HG03342 (cell line): Measurements from ENCODE around the gene C5AR1.
"Not testable (repeated sequence)": the region's sequence is repeated elsewhere in the genome, so short reads cannot be mapped to it uniquely, and the experiment has no call there.

Source experiments
- ATAC-seq: cut with Tn5 transposase; IDR thresholded peaks from one replicate; pipeline ENCODE4 v1.9.1; 2021; ENCODE audit warnings: mild to moderate bottlenecking, moderate library complexity; ENCODE audit not compliant: unreplicated experiment

Gene C5AR1

GRCh38 chr19:47283405-47284059, 26.1 kb upstream of the C5AR1 start:
- ATAC-seq, result no peak

- no peak for ATAC-seq
Observed at GRCh38 chr19:47284324-47284899, 25.2 kb upstream of the C5AR1 start.

- ATAC-seq, result no peak
Observed at GRCh38 chr19:47296036-47296435, 13.6 kb upstream of the C5AR1 start.

GRCh38 chr19:47300867-47301266, 8.8 kb upstream of the C5AR1 start:
- not testable (repeated sequence) for ATAC-seq

- ATAC-seq, result no peak
Observed at GRCh38 chr19:47302249-47302648, 7.4 kb upstream of the C5AR1 start.

- ATAC-seq, result no peak
Observed at GRCh38 chr19:47303966-47304365, 5.7 kb upstream of the C5AR1 start.

- no peak for ATAC-seq
Observed at GRCh38 chr19:47305309-47305751, 4.3 kb upstream of the C5AR1 start.

- no peak for ATAC-seq
Observed at GRCh38 chr19:47306303-47306702, 3.4 kb upstream of the C5AR1 start.

GRCh38 chr19:47309038-47309437, 623 bp upstream of the C5AR1 start:
- ATAC-seq, result no peak

GRCh38 chr19:47310323-47310722, 662 bp downstream of the C5AR1 start:
- ATAC-seq, result no peak

- ATAC-seq, result no peak
Observed at GRCh38 chr19:47310819-47311218, 1.2 kb downstream of the C5AR1 start.

GRCh38 chr19:47312366-47313006, 2.8 kb downstream of the C5AR1 start:
- no peak for ATAC-seq

- no peak for ATAC-seq
Observed at GRCh38 chr19:47313754-47314295, 4.2 kb downstream of the C5AR1 start.

- no peak for ATAC-seq
Observed at GRCh38 chr19:47315125-47315821, 5.6 kb downstream of the C5AR1 start.

GRCh38 chr19:47316513-47316912, 6.9 kb downstream of the C5AR1 start:
- no peak for ATAC-seq

- ATAC-seq, result no peak
Observed at GRCh38 chr19:47319923-47320871, 10.5 kb downstream of the C5AR1 start.

GRCh38 chr19:47321630-47322029, 12.0 kb downstream of the C5AR1 start:
- no peak for ATAC-seq

- no peak for ATAC-seq
Observed at GRCh38 chr19:47322058-47322457, 12.4 kb downstream of the C5AR1 start.

- ATAC-seq, result no peak
Observed at GRCh38 chr19:47323409-47323808, 13.7 kb downstream of the C5AR1 start.

GRCh38 chr19:47323872-47324271, 14.2 kb downstream of the C5AR1 start:
- ATAC-seq, result no peak
